Lower lobe of right lung (tissue), 2 donors: Measurements from ENCODE around the gene CHRNE. TPM values are rescaled to one million over a fixed set of nuclear protein-coding genes. Genes with fewer than 3 reads are reported as not detected.

ENCODE experiments used
- ATAC-seq, 2 donors: fragments of 200-7000 bp; cut with Tn5 transposase; one replicate each; pipeline ENCODE4 v1.9.1; 2020 to 2022; ENCODE audit warnings: mild to moderate bottlenecking in 2 of 2, moderate library complexity in 2 of 2
- DNase-seq: peaks from one replicate; pipeline ENCODE4 v3.0.0-alpha.2; 2020
- H3K27ac ChIP-seq: fragments of 200-600 bp; one replicate; pipeline ENCODE4 v1.8.0; 2022
- H3K27me3 ChIP-seq: fragments of 200-600 bp; one replicate; pipeline ENCODE4 v1.8.0; 2022; ENCODE audit warnings: low read depth
- H3K36me3 ChIP-seq: fragments of 200-600 bp; one replicate; pipeline ENCODE4 v1.8.0; 2022; ENCODE audit warnings: mild to moderate bottlenecking
- H3K4me1 ChIP-seq: fragments of 200-600 bp; one replicate; pipeline ENCODE4 v1.8.0; 2022
- H3K4me3 ChIP-seq: fragments of 200-600 bp; one replicate; pipeline ENCODE4 v1.8.0; 2022; ENCODE audit warnings: mild to moderate bottlenecking
- H3K9me3 ChIP-seq: fragments of 200-600 bp; one replicate; pipeline ENCODE4 v1.8.0; 2022
- intact Hi-C: fragments of 100-400 bp; cut with DNase I; formaldehyde crosslinking; loops from one replicate; pipeline ENCODE4 v1.11.0; 2022
- total RNA-seq: library from RNA; stranded (reverse); fragmentation: NEBNext Ultra II Directional; extraction: Animal tissue kit (Norgen Biotek cat#: 25700); gene quantifications from one replicate; pipeline ENCODE4 v1.2.1, GENCODE V29; 2021
- TF ChIP-seq, protein P1 (sequence below): fragments of 200-600 bp; IDR thresholded peaks from one replicate; pipeline ENCODE4 v1.8.0; 2022; ENCODE audit warnings: antibody characterized with exemption, mild to moderate bottlenecking
- donor health status: DM: no; HTN: yes; CAD: no; lungs with severe emphysema.

CHRNE gene
- total RNA-seq, 1 donor from 2014 or later: 0.71 TPM

DNA sequence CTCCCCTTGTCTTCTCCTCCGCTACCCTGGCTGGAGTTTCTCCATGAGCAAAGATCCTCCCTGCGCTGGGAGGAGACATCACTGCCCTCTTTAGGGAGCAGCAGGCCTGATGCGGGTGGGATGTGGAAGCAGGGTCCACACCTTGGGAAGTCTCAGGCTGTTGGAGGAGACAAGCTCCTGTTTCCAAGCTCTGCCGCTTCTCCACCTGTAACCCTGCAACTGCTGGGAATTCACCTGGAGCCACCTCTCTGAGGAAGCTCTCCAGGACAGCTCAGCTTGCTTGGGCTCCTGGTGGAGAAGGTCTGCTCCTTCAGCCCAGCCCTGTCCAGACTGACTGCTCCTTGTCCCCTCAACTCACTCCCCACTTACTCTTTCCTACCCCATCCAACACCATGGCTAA is 18.4 kb downstream of the CHRNE start:
- Histone ChIP-seq H3K9me3 (no peaks in the 10 kb centered on the region), H3K36me3 (peaks cover 78% of the 10 kb centered on the region), H3K27ac (no peak overlapping the region), H3K4me3 (no peak overlapping the region), H3K4me1 (peaks cover 16% of the 10 kb centered on the region), H3K27me3 (no peaks in the 10 kb centered on the region)
- DNase-seq (no peak), ATAC-seq (no peak)
- TF ChIP-seq, protein P1, sequence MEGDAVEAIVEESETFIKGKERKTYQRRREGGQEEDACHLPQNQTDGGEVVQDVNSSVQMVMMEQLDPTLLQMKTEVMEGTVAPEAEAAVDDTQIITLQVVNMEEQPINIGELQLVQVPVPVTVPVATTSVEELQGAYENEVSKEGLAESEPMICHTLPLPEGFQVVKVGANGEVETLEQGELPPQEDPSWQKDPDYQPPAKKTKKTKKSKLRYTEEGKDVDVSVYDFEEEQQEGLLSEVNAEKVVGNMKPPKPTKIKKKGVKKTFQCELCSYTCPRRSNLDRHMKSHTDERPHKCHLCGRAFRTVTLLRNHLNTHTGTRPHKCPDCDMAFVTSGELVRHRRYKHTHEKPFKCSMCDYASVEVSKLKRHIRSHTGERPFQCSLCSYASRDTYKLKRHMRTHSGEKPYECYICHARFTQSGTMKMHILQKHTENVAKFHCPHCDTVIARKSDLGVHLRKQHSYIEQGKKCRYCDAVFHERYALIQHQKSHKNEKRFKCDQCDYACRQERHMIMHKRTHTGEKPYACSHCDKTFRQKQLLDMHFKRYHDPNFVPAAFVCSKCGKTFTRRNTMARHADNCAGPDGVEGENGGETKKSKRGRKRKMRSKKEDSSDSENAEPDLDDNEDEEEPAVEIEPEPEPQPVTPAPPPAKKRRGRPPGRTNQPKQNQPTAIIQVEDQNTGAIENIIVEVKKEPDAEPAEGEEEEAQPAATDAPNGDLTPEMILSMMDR: no peak
- intact Hi-C loops: no loop called here

DNA sequence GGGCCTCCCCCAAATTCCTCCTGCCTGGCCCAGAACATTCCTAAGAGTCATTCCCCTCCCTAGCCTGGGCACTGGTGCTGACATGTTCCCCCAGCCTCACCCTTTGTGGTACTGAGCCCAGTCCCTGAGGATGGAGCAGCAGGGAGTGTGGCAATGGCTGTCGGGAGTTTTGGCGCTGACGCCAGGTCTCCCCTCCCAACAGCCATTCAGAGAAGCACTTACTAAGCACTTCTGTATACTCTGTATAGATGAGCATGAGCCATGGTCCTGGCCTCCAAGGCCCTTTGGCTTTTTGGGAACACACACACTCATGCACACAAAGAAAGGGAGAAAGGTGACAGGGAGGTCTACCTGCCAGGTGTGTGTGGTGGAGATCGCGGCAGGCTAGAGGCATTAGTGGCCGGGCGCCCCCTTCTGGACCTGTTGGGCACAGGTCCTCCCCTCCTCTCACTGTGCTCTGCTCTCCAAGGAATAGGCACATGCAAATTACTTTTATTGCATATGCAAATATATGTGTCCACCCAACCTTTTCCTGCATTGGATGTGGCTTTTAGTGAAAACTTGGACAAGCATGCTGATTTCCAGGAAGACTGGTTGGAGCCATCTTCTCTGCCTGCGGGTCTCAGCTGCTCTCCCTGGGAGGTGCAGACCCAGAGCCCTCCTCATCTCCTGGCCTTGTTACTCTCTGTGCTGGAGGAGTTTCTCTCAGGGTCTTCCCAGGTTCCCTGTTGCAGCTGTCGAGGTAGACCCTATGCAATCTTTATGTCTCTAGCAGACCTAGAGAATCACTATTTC is 20.9 kb downstream of the CHRNE start:
- H3K27me3 ChIP-seq: no peaks in the 10 kb centered on the region
- TF ChIP-seq, protein P1: peak; percentile 86
- DNase-seq: peak; percentile 81
- no peak overlapping the region for H3K4me3 ChIP-seq
- peaks cover 70% of the 10 kb centered on the region for H3K36me3 ChIP-seq
- no peak overlapping the region for H3K27ac ChIP-seq
- ATAC-seq: peak; percentile 85 to 89
- intact Hi-C loops: no loop called here
- H3K4me1 ChIP-seq: peaks cover 16% of the 10 kb centered on the region
- H3K9me3 ChIP-seq: no peaks in the 10 kb centered on the region

DNA sequence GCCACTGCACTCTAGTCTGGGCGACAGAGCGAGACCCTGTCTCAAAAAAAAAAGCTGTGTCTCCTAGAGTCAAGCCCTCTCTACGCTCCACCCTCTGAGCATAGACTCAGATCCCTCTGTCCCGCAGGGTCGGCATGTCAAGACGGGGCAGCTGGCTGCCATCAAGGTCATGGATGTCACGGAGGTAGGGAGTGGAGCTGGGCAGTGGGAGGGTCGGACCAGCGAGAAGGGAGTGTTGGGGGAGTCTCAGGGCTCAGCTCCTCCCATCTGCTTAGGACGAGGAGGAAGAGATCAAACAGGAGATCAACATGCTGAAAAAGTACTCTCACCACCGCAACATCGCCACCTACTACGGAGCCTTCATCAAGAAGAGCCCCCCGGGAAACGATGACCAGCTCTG is 22.0 kb downstream of the CHRNE start:
- peaks cover 59% of the 10 kb centered on the region for H3K36me3 ChIP-seq
- no peak overlapping the region for H3K4me3 ChIP-seq
- intact Hi-C loops: no loop called here
- TF ChIP-seq, protein P1: no peak
- no peaks in the 10 kb centered on the region for H3K27me3 ChIP-seq
- ATAC-seq (no peak), DNase-seq (no peak)
- H3K4me1 ChIP-seq: peaks cover 16% of the 10 kb centered on the region
- H3K9me3 ChIP-seq: no peaks in the 10 kb centered on the region
- no peak overlapping the region for H3K27ac ChIP-seq

DNA sequence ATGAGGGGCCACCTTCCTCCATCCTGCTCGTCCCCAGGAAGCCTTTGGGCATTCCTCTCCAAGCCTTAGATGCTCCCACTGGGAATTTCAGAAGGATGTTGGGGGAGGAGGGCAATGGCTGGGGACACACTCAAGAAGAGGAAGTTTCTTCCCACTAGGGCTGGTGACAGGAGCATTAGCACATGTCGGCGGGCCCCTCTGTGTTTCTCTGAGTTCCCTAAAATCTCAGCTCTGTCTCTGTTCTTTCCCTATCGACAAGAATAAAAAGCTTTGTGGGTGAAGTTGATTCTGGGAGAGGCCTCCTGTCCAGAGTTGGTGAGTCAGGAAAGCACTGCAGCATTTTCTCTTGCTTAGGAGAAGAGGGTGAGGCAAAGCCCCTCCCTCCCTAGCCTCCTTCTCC is 23.3 kb downstream of the CHRNE start:
- no peak overlapping the region for H3K27ac ChIP-seq
- H3K36me3 ChIP-seq: peaks cover 46% of the 10 kb centered on the region
- H3K4me1 ChIP-seq: peaks cover 16% of the 10 kb centered on the region
- no peaks in the 10 kb centered on the region for H3K9me3 ChIP-seq
- intact Hi-C loops: no loop called here
- no peak overlapping the region for H3K4me3 ChIP-seq
- peak; percentile 27 to 44 for ATAC-seq
- no peaks in the 10 kb centered on the region for H3K27me3 ChIP-seq
- DNase-seq: no peak
- TF ChIP-seq, protein P1: no peak

DNA sequence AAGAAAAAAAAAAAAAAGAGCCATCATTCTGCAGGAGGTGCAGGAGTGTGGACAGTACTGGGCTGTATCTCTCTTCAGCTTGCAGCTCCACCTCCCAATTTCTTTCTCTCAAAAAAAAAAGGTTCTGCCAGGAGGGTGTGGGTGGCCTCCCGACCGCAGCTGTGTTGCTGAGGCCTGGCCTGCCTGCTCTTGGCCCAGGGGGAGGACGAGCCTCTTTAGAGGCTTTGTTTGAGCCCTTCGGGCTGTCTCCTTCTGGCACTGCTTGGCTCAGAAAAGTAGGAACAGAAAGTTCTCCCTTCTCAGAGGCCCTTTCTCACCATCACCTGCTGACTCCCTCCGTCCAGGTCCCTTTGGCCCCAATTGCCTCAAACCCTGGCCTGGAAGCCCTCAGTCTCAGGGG is 25.8 kb downstream of the CHRNE start:
- TF ChIP-seq, protein P1: no peak
- intact Hi-C loops: no loop called here
- H3K9me3 ChIP-seq: no peaks in the 10 kb centered on the region
- H3K27me3 ChIP-seq: no peaks in the 10 kb centered on the region
- H3K4me3 ChIP-seq: no peak overlapping the region
- H3K36me3 ChIP-seq: peaks cover 41% of the 10 kb centered on the region
- peaks cover 13% of the 10 kb centered on the region for H3K4me1 ChIP-seq
- no peak for DNase-seq
- H3K27ac ChIP-seq: peak overlapping the region; percentile 3
- peak in 1 of 2 donors; percentile 16 for ATAC-seq
